PC-9 (cell line): ENCODE data around the gene ERCC1. TPM values are rescaled to one million over a fixed set of nuclear protein-coding genes. Genes with fewer than 3 reads are reported as not detected.

ENCODE experiments used
- BruUV-seq: library from RNA; stranded (reverse); fragments of 400-500 nt; replicated peaks from 2 replicates; lab custom pipeline; 2021; lab: Mats Ljungman, UMichigan
- CTCF ChIA-PET: fragments of 300-600 bp; sonication (Branson Sonifier 250); formaldehyde crosslinking; loops from one replicate; lab custom pipeline; 2022; ENCODE audit warnings: antibody characterized with exemption; lab: Charles Lee
- POLR2A ChIA-PET: fragments of 300-600 bp; sonication (Branson Sonifier 250); formaldehyde crosslinking; loops from one replicate; lab custom pipeline; 2022; ENCODE audit warnings: antibody characterized with exemption; ENCODE audit not compliant: unreplicated experiment; lab: Charles Lee
- DNase-seq, 2 experiments: peaks; one replicate each; pipeline versions ENCODE4 v3.0.0 to v3.0.0-alpha.2; 2015 to 2022; ENCODE audit warnings: mixed read lengths in 1 of 2
- H2AFZ ChIP-seq: fragments of 200-600 bp; sonication (generic); 2 replicates; pipeline ENCODE4 v1.8.1; 2017; ENCODE audit warnings: antibody characterized with exemption
- H3F3A ChIP-seq: fragments of 200-600 bp; sonication (generic); 2 replicates; pipeline ENCODE4 v1.8.1; 2017; ENCODE audit warnings: antibody characterized with exemption, mild to moderate bottlenecking, low read depth; ENCODE audit not compliant: insufficient read depth
- H3K27ac ChIP-seq: fragments of 200-600 bp; sonication (generic); 2 replicates; pipeline ENCODE4 v1.6.1; 2016; ENCODE audit warnings: mixed run types
- H3K27me3 ChIP-seq: fragments of 200-600 bp; sonication (generic); 2 replicates; pipeline ENCODE4 v1.6.1; 2016; ENCODE audit warnings: low read depth, mixed run types; ENCODE audit not compliant: insufficient read depth
- H3K36me3 ChIP-seq: fragments of 200-600 bp; sonication (generic); 2 replicates; pipeline ENCODE4 v1.6.1; 2016; ENCODE audit warnings: low read depth, mixed run types
- H3K4me1 ChIP-seq: fragments of 200-600 bp; sonication (generic); replicated peaks from 2 replicates; pipeline ENCODE4 v1.6.1; 2016; ENCODE audit warnings: mixed run types; ENCODE audit not compliant: insufficient read depth
- H3K4me2 ChIP-seq: fragments of 200-600 bp; sonication (generic); 2 replicates; pipeline ENCODE4 v1.6.1; 2017; ENCODE audit warnings: mixed run types
- H3K4me3 ChIP-seq: fragments of 200-600 bp; sonication (generic); 2 replicates; pipeline ENCODE4 v1.6.1; 2016; ENCODE audit warnings: mixed run types
- H3K79me2 ChIP-seq: fragments of 200-600 bp; sonication (generic); 2 replicates; pipeline ENCODE4 v1.6.1; 2017; ENCODE audit warnings: low read depth, mixed run types
- H3K9me2 ChIP-seq: fragments of 200-600 bp; sonication (generic); 2 replicates; pipeline ENCODE4 v1.8.1; 2017; ENCODE audit warnings: mild to moderate bottlenecking; ENCODE audit not compliant: insufficient read depth
- H3K9me3 ChIP-seq: fragments of 200-600 bp; sonication (generic); 2 replicates; pipeline ENCODE4 v1.8.1; 2016; ENCODE audit warnings: low read depth; ENCODE audit not compliant: insufficient read depth
- H4K20me1 ChIP-seq: fragments of 200-600 bp; sonication (generic); 2 replicates; pipeline ENCODE4 v1.8.1; 2017; ENCODE audit not compliant: insufficient read depth
- EZH2 ChIP-seq: fragments of 200-600 bp; sonication (generic); IDR thresholded peaks from 2 replicates; pipeline ENCODE4 v1.8.0; 2017; ENCODE audit warnings: antibody characterized with exemption, low read depth
- intact Hi-C: fragments of 100-400 bp; cut with micrococcal nuclease; formaldehyde crosslinking; loops from one replicate; pipeline ENCODE4 v1.10.0; 2022; ENCODE audit not compliant: unreplicated experiment
- total RNA-seq: library from RNA; stranded (reverse); gene quantifications from 2 replicates; pipeline ENCODE4 v1.2.3, GENCODE V29; 2021
- TF ChIP-seq, protein P1 (sequence below): fragments of 200-600 bp; sonication (generic); conservative IDR thresholded peaks from 2 replicates; pipeline ENCODE4 v1.6.1; 2017; ENCODE audit warnings: mixed run types, antibody characterized with exemption, mild to moderate bottlenecking, moderate library complexity

The ERCC1 gene
- total RNA-seq, 1 experiment from 2014 or later = 102 TPM

DNA sequence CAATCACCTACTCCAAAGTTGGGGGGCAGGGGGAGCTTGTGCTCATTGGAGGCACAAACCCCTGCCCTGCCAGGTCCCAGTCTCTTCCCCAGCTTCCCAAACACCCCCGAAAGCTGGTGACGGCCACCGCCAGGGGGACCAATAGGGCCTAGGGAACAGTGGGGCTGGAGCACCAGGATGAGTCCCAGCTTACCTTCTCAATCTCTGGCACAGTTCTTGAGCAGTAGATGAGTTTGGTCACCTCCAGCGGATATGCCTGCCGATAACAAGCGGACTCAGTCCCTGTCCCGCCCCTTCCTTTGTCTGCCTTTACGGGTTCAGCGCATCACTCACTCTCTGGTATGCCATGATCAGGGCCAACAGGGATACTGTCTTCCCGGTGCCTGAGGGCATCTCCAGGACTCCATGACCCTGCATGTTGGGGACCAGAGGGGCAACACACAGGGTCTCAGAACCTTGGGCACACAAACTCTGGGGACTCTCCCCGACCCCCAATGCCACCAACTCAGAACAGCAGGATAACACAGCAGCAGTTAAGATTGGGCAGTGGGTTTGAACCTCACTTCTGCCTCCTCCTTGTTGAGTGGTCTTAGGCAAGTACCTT lies 54.9 kb downstream of the ERCC1 start:
- H3K27me3 ChIP-seq = no peaks in the 10 kb centered on the region
- no peak overlapping the region for H3K4me3 ChIP-seq
- DNase-seq = no peak
- no peak overlapping the region for H2AFZ ChIP-seq
- ChIA-PET CTCF (no interaction called here), POLR2A (interaction anchor here (1.3 kb wide), 1 partner anchor 305 kb away, joined by 3 read pairs; no protein-coding TSS in a partner anchor)
- no peaks in the 10 kb centered on the region for H4K20me1 ChIP-seq
- no peaks in the 10 kb centered on the region for H3K9me2 ChIP-seq
- peaks cover 16% of the 10 kb centered on the region; the same call in 1 of the 2 replicates for H3K4me1 ChIP-seq
- intact Hi-C loops = no loop called here
- peak overlapping the region; percentile 98; the same call in 1 of the 2 replicates for H3K4me2 ChIP-seq
- H3K9me3 ChIP-seq = no peaks in the 10 kb centered on the region
- TSS peak; percentile 29 for BruUV-seq
- H3K36me3 ChIP-seq = no peaks in the 10 kb centered on the region
- TF ChIP-seq, protein P1, sequence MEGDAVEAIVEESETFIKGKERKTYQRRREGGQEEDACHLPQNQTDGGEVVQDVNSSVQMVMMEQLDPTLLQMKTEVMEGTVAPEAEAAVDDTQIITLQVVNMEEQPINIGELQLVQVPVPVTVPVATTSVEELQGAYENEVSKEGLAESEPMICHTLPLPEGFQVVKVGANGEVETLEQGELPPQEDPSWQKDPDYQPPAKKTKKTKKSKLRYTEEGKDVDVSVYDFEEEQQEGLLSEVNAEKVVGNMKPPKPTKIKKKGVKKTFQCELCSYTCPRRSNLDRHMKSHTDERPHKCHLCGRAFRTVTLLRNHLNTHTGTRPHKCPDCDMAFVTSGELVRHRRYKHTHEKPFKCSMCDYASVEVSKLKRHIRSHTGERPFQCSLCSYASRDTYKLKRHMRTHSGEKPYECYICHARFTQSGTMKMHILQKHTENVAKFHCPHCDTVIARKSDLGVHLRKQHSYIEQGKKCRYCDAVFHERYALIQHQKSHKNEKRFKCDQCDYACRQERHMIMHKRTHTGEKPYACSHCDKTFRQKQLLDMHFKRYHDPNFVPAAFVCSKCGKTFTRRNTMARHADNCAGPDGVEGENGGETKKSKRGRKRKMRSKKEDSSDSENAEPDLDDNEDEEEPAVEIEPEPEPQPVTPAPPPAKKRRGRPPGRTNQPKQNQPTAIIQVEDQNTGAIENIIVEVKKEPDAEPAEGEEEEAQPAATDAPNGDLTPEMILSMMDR = no peak
- no peak for TF ChIP-seq EZH2
- H3K79me2 ChIP-seq = peaks cover 12% of the 10 kb centered on the region; the same call in 1 of the 2 replicates
- H3K27ac ChIP-seq = no peak overlapping the region
- H3F3A ChIP-seq = peaks cover 4% of the 10 kb centered on the region

DNA sequence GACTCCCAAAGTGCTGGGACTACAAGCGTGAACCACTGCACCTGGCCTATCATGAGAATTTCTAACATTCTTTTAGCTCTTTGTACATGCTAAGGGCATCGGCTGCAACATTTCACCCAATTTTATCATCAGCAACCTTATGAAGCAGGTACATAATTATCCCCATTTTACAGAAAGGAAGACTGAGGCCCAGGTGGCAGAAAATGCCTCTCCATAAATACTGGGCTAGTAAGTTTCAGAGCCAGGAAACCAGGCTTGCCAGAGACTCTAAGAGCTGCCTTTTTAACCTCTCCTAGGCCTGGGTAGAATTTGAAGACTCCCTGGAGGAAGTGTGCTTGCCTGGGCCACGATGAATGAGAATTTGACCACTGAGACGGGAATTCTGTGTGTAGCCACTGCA lies 55.6 kb downstream of the ERCC1 start:
- no peak for TF ChIP-seq EZH2
- TF ChIP-seq, protein P1 = no peak
- CTCF ChIA-PET = no interaction called here
- no peak overlapping the region for H2AFZ ChIP-seq
- H3K9me3 ChIP-seq = no peaks in the 10 kb centered on the region
- H3K27me3 ChIP-seq = no peaks in the 10 kb centered on the region
- POLR2A ChIA-PET = interaction anchor here (1.3 kb wide), 1 partner anchor 306 kb away, joined by 3 read pairs; no protein-coding TSS in a partner anchor
- intact Hi-C loops = no loop called here
- no TSS peak for BruUV-seq
- DNase-seq = no peak
- no peak overlapping the region for H3K4me2 ChIP-seq
- H3K4me3 ChIP-seq = no peak overlapping the region
- H3K4me1 ChIP-seq = peaks cover 16% of the 10 kb centered on the region; the same call in 1 of the 2 replicates
- no peaks in the 10 kb centered on the region for H3K9me2 ChIP-seq
- no peak overlapping the region for H3K27ac ChIP-seq
- no peaks in the 10 kb centered on the region for H3K36me3 ChIP-seq
- H3K79me2 ChIP-seq = peaks cover 12% of the 10 kb centered on the region; the same call in 1 of the 2 replicates
- no peaks in the 10 kb centered on the region for H4K20me1 ChIP-seq
- H3F3A ChIP-seq = peaks cover 4% of the 10 kb centered on the region

DNA sequence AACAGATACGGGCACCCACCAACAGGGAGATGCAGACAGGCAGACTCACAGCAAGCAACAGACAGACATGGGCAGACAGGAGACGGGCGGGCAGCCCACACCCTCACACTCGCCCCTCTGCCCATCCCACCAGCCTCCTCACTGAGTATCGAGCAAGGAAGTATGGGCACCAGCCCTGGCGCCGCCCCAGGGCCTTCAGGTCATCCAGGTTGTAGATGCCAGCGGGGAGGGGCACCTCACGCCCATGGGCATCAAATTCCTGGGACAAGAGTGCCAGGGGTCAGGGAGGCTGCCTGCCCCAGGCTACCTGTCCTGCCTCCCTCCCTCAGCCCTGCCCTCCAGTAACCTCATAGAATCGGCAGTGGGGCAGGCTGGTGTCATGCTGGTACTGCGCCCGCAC lies 59.0 kb downstream of the ERCC1 start:
- no peak overlapping the region for H3K4me2 ChIP-seq
- no peak overlapping the region for H2AFZ ChIP-seq
- no TSS peak for BruUV-seq
- ChIA-PET CTCF (no interaction called here), POLR2A (no interaction called here)
- no peaks in the 10 kb centered on the region for H3K27me3 ChIP-seq
- 0 out of 2 replicates have a peak, but pooled peaks cover 10% of the 10 kb centered on the region for H3K4me1 ChIP-seq
- H3K79me2 ChIP-seq = peaks cover 8% of the 10 kb centered on the region; the same call in 1 of the 2 replicates
- H3F3A ChIP-seq = no peaks in the 10 kb centered on the region; the same call in 1 of the 2 replicates
- no peak overlapping the region for H3K27ac ChIP-seq
- DNase-seq = peak in 1 of 2 experiments; percentile 63
- intact Hi-C loops = no loop called here
- H3K9me2 ChIP-seq = no peaks in the 10 kb centered on the region
- no peaks in the 10 kb centered on the region for H3K9me3 ChIP-seq
- no peak overlapping the region for H3K4me3 ChIP-seq
- TF ChIP-seq EZH2 = no peak
- TF ChIP-seq, protein P1 = no peak
- no peaks in the 10 kb centered on the region for H3K36me3 ChIP-seq
- no peaks in the 10 kb centered on the region; the same call in 1 of the 2 replicates for H4K20me1 ChIP-seq
